K562 (cell line): ENCODE data around the gene ACTL9. TPM values are rescaled to one million over a fixed set of nuclear protein-coding genes. Genes with fewer than 3 reads are reported as not detected.

Experiments used
- polyA plus RNA-seq, 8 experiments: library from polyadenylated mRNA; depleted of rRNA in 4 of 8; stranded (reverse) in 5 of 8; unstranded in 3 of 8; fragments of >200 nt; fragmentation: Nextera tagmentation in 2 of 8; fragmentation: Illumina TruSeq in 1 of 8; extraction: Ambion mirVana in 2 of 8; extraction: Trizol in 1 of 8; gene quantifications; 2 replicates each; pipeline versions ENCODE4 v1.2.1 to v1.2.3, GENCODE V29; 2011 to 2014; ENCODE audit warnings: inconsistent platforms in 1 of 8, missing spikeins in 1 of 8
- total RNA-seq, 7 experiments: library from RNA; depleted of rRNA in 6 of 7; stranded (reverse); fragments of >200 nt in 6 of 7; fragmentation: Illumina TruSeq in 2 of 7; extraction: Trizol in 2 of 7; gene quantifications; 2 replicates each; pipeline versions ENCODE4 v1.2.1 to v1.2.3, GENCODE V29; 2011 to 2021; ENCODE audit warnings: low replicate concordance in 1 of 7

ACTL9 gene
- total and polyA plus RNA-seq, 9 of the 15 experiments (the other 6 are each of a cell fraction or from before 2014, with no cell fraction given): not detected

Other genes with a start within 250 kb of the ACTL9 start
Only the 7 nearest of the 8 such genes appear.
- gene ZNF414, start 184.6 kb downstream of the ACTL9 start, total RNA-seq (2014; rRNA removed): 3.8 and 11.0 TPM in 2 replicates
- not detected in 2 replicates for gene ZNF414, start 184.6 kb downstream of the ACTL9 start, total RNA-seq (2014; rRNA removed; fragmentation: Illumina TruSeq; extraction: Trizol)
- 2.0 and 3.0 TPM in 2 replicates for gene ZNF414, start 184.6 kb downstream of the ACTL9 start, total RNA-seq (2015; rRNA removed; fragmentation: Illumina TruSeq; extraction: Trizol)
- gene ZNF414, start 184.6 kb downstream of the ACTL9 start, total RNA-seq (2021): 25.8 and 27.2 TPM in 2 replicates
- gene ZNF414, start 184.6 kb downstream of the ACTL9 start, polyA plus RNA-seq (2011; rRNA removed): 1.7 and 4.2 TPM in 2 replicates
- gene ZNF414, start 184.6 kb downstream of the ACTL9 start, polyA plus RNA-seq (2014; fragmentation: Illumina TruSeq; extraction: Trizol): 2.2 and 10.2 TPM in 2 replicates
- under 1 TPM in 1 of 2 experiments, not detected in 1; 0.03 TPM for gene ZNF414, start 184.6 kb downstream of the ACTL9 start, polyA plus RNA-seq (2014; fragmentation: Nextera tagmentation; extraction: Ambion mirVana)
- gene ZNF414, start 184.6 kb downstream of the ACTL9 start, polyA plus RNA-seq (2014; rRNA removed): 15.6 and 16.0 TPM in 2 replicates
- gene MYO1F, start 121.4 kb downstream of the ACTL9 start, total RNA-seq (2014; rRNA removed): 2.0 and 5.7 TPM in 2 replicates
- 2.6 and 2.8 TPM in 2 replicates for gene MYO1F, start 121.4 kb downstream of the ACTL9 start, total RNA-seq (2014; rRNA removed; fragmentation: Illumina TruSeq; extraction: Trizol)
- 8.1 and 9.4 TPM in 2 replicates for gene MYO1F, start 121.4 kb downstream of the ACTL9 start, total RNA-seq (2015; rRNA removed; fragmentation: Illumina TruSeq; extraction: Trizol)
- gene MYO1F, start 121.4 kb downstream of the ACTL9 start, total RNA-seq (2021): 4.5 and 6.0 TPM in 2 replicates
- 3.5 and 8.1 TPM in 2 replicates for gene MYO1F, start 121.4 kb downstream of the ACTL9 start, polyA plus RNA-seq (2011; rRNA removed)
- 5.3 and 5.6 TPM in 2 replicates for gene MYO1F, start 121.4 kb downstream of the ACTL9 start, polyA plus RNA-seq (2014; fragmentation: Illumina TruSeq; extraction: Trizol)
- under 1 TPM; 0.78 to 0.82 TPM for gene MYO1F, start 121.4 kb downstream of the ACTL9 start, polyA plus RNA-seq (2014; fragmentation: Nextera tagmentation; extraction: Ambion mirVana)
- 3.0 and 4.3 TPM in 2 replicates for gene MYO1F, start 121.4 kb downstream of the ACTL9 start, polyA plus RNA-seq (2014; rRNA removed)
- 0.33 and 0.41 TPM in 2 replicates for gene ADAMTS10, start 88.1 kb downstream of the ACTL9 start, total RNA-seq (2014; rRNA removed)
- gene ADAMTS10, start 88.1 kb downstream of the ACTL9 start, total RNA-seq (2014; rRNA removed; fragmentation: Illumina TruSeq; extraction: Trizol): not detected in 2 replicates
- gene ADAMTS10, start 88.1 kb downstream of the ACTL9 start, total RNA-seq (2015; rRNA removed; fragmentation: Illumina TruSeq; extraction: Trizol): 0.30 and 0.33 TPM in 2 replicates
- 0.29 and 1.2 TPM in 2 replicates for gene ADAMTS10, start 88.1 kb downstream of the ACTL9 start, total RNA-seq (2021)
- gene ADAMTS10, start 88.1 kb downstream of the ACTL9 start, polyA plus RNA-seq (2011; rRNA removed): 0.28 and 0.57 TPM in 2 replicates
- 0.30 TPM in 1 of 2 replicates, not detected in the other for gene ADAMTS10, start 88.1 kb downstream of the ACTL9 start, polyA plus RNA-seq (2014; fragmentation: Illumina TruSeq; extraction: Trizol)
- gene ADAMTS10, start 88.1 kb downstream of the ACTL9 start, polyA plus RNA-seq (2014; fragmentation: Nextera tagmentation; extraction: Ambion mirVana): not detected
- gene ADAMTS10, start 88.1 kb downstream of the ACTL9 start, polyA plus RNA-seq (2014; rRNA removed): 0.84 and 1.8 TPM in 2 replicates
- not detected in 2 replicates for gene NFILZ, start 68.2 kb downstream of the ACTL9 start, total RNA-seq (2014; rRNA removed)
- not detected in 2 replicates for gene NFILZ, start 68.2 kb downstream of the ACTL9 start, total RNA-seq (2014; rRNA removed; fragmentation: Illumina TruSeq; extraction: Trizol)
- not detected in 2 replicates for gene NFILZ, start 68.2 kb downstream of the ACTL9 start, total RNA-seq (2015; rRNA removed; fragmentation: Illumina TruSeq; extraction: Trizol)
- not detected in 2 replicates for gene NFILZ, start 68.2 kb downstream of the ACTL9 start, total RNA-seq (2021)
- gene NFILZ, start 68.2 kb downstream of the ACTL9 start, polyA plus RNA-seq (2011; rRNA removed): not detected in 2 replicates
- not detected in 2 replicates for gene NFILZ, start 68.2 kb downstream of the ACTL9 start, polyA plus RNA-seq (2014; fragmentation: Illumina TruSeq; extraction: Trizol)
- gene NFILZ, start 68.2 kb downstream of the ACTL9 start, polyA plus RNA-seq (2014; fragmentation: Nextera tagmentation; extraction: Ambion mirVana): not detected
- not detected in 2 replicates for gene NFILZ, start 68.2 kb downstream of the ACTL9 start, polyA plus RNA-seq (2014; rRNA removed)
- not detected in 2 replicates for gene OR2Z1, start 22.8 kb upstream of the ACTL9 start, total RNA-seq (2014; rRNA removed)
- not detected in 2 replicates for gene OR2Z1, start 22.8 kb upstream of the ACTL9 start, total RNA-seq (2014; rRNA removed; fragmentation: Illumina TruSeq; extraction: Trizol)
- gene OR2Z1, start 22.8 kb upstream of the ACTL9 start, total RNA-seq (2015; rRNA removed; fragmentation: Illumina TruSeq; extraction: Trizol): not detected in 2 replicates
- not detected in 2 replicates for gene OR2Z1, start 22.8 kb upstream of the ACTL9 start, total RNA-seq (2021)
- not detected in 2 replicates for gene OR2Z1, start 22.8 kb upstream of the ACTL9 start, polyA plus RNA-seq (2011; rRNA removed)
- not detected in 2 replicates for gene OR2Z1, start 22.8 kb upstream of the ACTL9 start, polyA plus RNA-seq (2014; fragmentation: Illumina TruSeq; extraction: Trizol)
- gene OR2Z1, start 22.8 kb upstream of the ACTL9 start, polyA plus RNA-seq (2014; fragmentation: Nextera tagmentation; extraction: Ambion mirVana): not detected
- 0.13 and 0.30 TPM in 2 replicates for gene OR2Z1, start 22.8 kb upstream of the ACTL9 start, polyA plus RNA-seq (2014; rRNA removed)
- gene ZNF558, start 133.5 kb upstream of the ACTL9 start, total RNA-seq (2014; rRNA removed): 17.1 and 20.0 TPM in 2 replicates
- 21.4 and 22.9 TPM in 2 replicates for gene ZNF558, start 133.5 kb upstream of the ACTL9 start, total RNA-seq (2014; rRNA removed; fragmentation: Illumina TruSeq; extraction: Trizol)
- gene ZNF558, start 133.5 kb upstream of the ACTL9 start, total RNA-seq (2015; rRNA removed; fragmentation: Illumina TruSeq; extraction: Trizol): 16.7 and 17.6 TPM in 2 replicates
- 22.9 and 24.0 TPM in 2 replicates for gene ZNF558, start 133.5 kb upstream of the ACTL9 start, total RNA-seq (2021)
- 41.8 and 47.6 TPM in 2 replicates for gene ZNF558, start 133.5 kb upstream of the ACTL9 start, polyA plus RNA-seq (2011; rRNA removed)
- gene ZNF558, start 133.5 kb upstream of the ACTL9 start, polyA plus RNA-seq (2014; fragmentation: Illumina TruSeq; extraction: Trizol): 21.2 and 21.8 TPM in 2 replicates
- gene ZNF558, start 133.5 kb upstream of the ACTL9 start, polyA plus RNA-seq (2014; fragmentation: Nextera tagmentation; extraction: Ambion mirVana): 1 to 10 TPM; 5.4 to 5.5 TPM
- 20.3 and 21.2 TPM in 2 replicates for gene ZNF558, start 133.5 kb upstream of the ACTL9 start, polyA plus RNA-seq (2014; rRNA removed)
- gene MBD3L1, start 133.6 kb upstream of the ACTL9 start, total RNA-seq (2014; rRNA removed): not detected in 2 replicates
- gene MBD3L1, start 133.6 kb upstream of the ACTL9 start, total RNA-seq (2014; rRNA removed; fragmentation: Illumina TruSeq; extraction: Trizol): not detected in 2 replicates
- not detected in 2 replicates for gene MBD3L1, start 133.6 kb upstream of the ACTL9 start, total RNA-seq (2015; rRNA removed; fragmentation: Illumina TruSeq; extraction: Trizol)
- not detected in 2 replicates for gene MBD3L1, start 133.6 kb upstream of the ACTL9 start, total RNA-seq (2021)
- gene MBD3L1, start 133.6 kb upstream of the ACTL9 start, polyA plus RNA-seq (2011; rRNA removed): not detected in 2 replicates
- not detected in 2 replicates for gene MBD3L1, start 133.6 kb upstream of the ACTL9 start, polyA plus RNA-seq (2014; fragmentation: Illumina TruSeq; extraction: Trizol)
- gene MBD3L1, start 133.6 kb upstream of the ACTL9 start, polyA plus RNA-seq (2014; fragmentation: Nextera tagmentation; extraction: Ambion mirVana): not detected
- not detected in 2 replicates for gene MBD3L1, start 133.6 kb upstream of the ACTL9 start, polyA plus RNA-seq (2014; rRNA removed)